Measurements from ENCODE around the gene ITGA4. TPM values are rescaled to one million over a fixed set of nuclear protein-coding genes. Genes with fewer than 3 reads are reported as not detected.

ITGA4 gene
- total and polyA plus RNA-seq, 2 donors (not counting 1 experiment from before 2014, with no cell fraction given): 69.2 to 169 TPM

DNA sequence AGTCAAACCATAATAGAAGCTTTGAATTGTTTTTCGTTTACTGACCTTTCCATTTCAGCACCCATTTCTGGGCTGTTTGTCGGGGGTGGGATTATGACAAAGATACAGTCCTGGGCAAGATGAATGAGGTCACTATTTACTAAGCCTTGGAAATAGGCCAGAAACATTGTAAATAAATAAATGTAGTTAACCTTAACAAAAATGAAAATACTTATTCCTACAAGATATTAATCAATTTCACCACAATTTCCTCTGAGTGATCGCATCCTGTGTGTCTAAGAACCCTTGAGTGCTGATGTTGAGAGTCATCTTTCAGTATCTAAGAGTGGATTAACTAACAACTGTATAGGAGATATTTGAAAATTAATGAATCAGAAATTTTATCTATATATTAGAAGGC, 14.0 kb downstream of the ITGA4 start:
- DNase-seq (no peak), ATAC-seq (ENCODE audit: low read depth) (no peak)
- no peaks in the 10 kb centered on the region for H3K27me3 ChIP-seq (replicated peaks in 1 of 4; ENCODE audit: control extremely low read depth in 1 of 4, control insufficient read depth in 3 of 4, insufficient read depth in 4 of 4, low read length in 3 of 4)
- no peak overlapping the region for H3K9ac ChIP-seq (ENCODE audit: low read length)
- peaks cover 12 to 63% of the 10 kb centered on the region in 2 experiments for H3K36me3 ChIP-seq (replicated peaks in 1 of 2; ENCODE audit: control extremely low read depth in 1 of 2, control insufficient read depth in 1 of 2, extremely low read depth in 1 of 2, insufficient read depth in 2 of 2, low read length in 1 of 2)
- peaks cover 32 to 56% of the 10 kb centered on the region in 2 donors for H3K4me1 ChIP-seq (ENCODE audit: control insufficient read depth in 2 of 2, insufficient read depth in 2 of 2, low read length in 2 of 2)
- peak overlapping the region; percentile 4 for H3K4me2 ChIP-seq (replicated peaks; ENCODE audit: low read depth, low read length, poor library complexity, severe bottlenecking)
- peaks cover 96% of the 10 kb centered on the region for H3K79me2 ChIP-seq (ENCODE audit: control insufficient read depth, insufficient read depth, low read length)
- no peak overlapping the region for H3K4me3 ChIP-seq (ENCODE audit: control extremely low read depth in 1 of 5, extremely low read depth in 1 of 5, insufficient read depth in 1 of 5, low read depth in 2 of 5, low read length in 4 of 5)
- Mint-ChIP-seq H3K27ac (peak overlapping the region; percentile 54), H3K9me3 (ENCODE audit: insufficient read depth) (no peaks in the 10 kb centered on the region), H3K4me3 (no peak overlapping the region), H3K4me1 (peaks cover 72% of the 10 kb centered on the region), H3K27me3 (no peaks in the 10 kb centered on the region)
- no peaks in the 10 kb centered on the region for H3K9me3 ChIP-seq (ENCODE audit: control extremely low read depth in 1 of 3, control insufficient read depth in 2 of 3, insufficient read depth in 1 of 3, low read length in 2 of 3)
- WGBS (ENCODE audit: insufficient coverage): no CpG with 5 or more reads among the region's 3 CpGs
- no peak for TF ChIP-seq CTCF (IDR thresholded peaks at IDR 0.05)
- no peak for TF ChIP-seq EZH2 (IDR thresholded peaks at IDR 0.05; ENCODE audit: borderline replicate concordance, insufficient read depth, low read depth, low read length, poor library complexity, severe bottlenecking)
- ChIA-PET CTCF (interaction anchor here (0.9 to 1.6 kb wide), 5 partner anchors 13 to 366 kb away, joined by 4 to 8 read pairs (median 4); partner anchors contain the start of gene ITGA4), POLR2A (no interaction called here)
- peaks cover 49% of the 10 kb centered on the region for H4K20me1 ChIP-seq (ENCODE audit: control insufficient read depth, insufficient read depth, low read length, poor library complexity, severe bottlenecking)
- peak overlapping the region in 1 of 2 donors; percentile 68 for H3K27ac ChIP-seq (ENCODE audit: low read length in 2 of 2)
- no peak overlapping the region for H2AFZ ChIP-seq (ENCODE audit: insufficient read depth, low read depth, low read length, poor library complexity, severe bottlenecking)
- intact Hi-C loops (cut with micrococcal nuclease): no loop called here

DNA sequence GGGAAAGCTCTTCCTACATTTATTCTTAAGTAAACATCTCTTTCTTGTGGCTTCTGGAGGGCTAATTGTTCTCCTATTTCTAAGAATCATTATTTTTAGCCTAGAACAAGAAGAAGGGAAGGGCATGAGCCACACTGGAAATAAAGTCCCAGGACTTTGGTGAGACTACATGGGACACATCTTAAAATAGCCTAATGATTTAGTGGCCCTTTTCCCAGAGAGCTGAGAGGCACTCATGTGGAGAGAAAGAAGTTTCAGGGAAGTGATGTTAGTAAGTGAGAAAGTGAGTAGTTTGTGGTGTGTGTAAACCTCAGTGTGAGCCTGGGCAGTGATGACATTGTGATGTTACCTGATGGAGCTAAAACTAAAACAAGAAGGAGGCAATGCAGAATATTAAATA, 14.6 kb downstream of the ITGA4 start:
- peaks cover 96% of the 10 kb centered on the region for H3K79me2 ChIP-seq (ENCODE audit: control insufficient read depth, insufficient read depth, low read length)
- no peak for ATAC-seq (ENCODE audit: low read depth)
- H3K9me3 ChIP-seq (ENCODE audit: control extremely low read depth in 1 of 3, control insufficient read depth in 2 of 3, insufficient read depth in 1 of 3, low read length in 2 of 3): no peaks in the 10 kb centered on the region
- Mint-ChIP-seq H3K4me3 (peak overlapping the region; percentile 24), H3K27ac (peak overlapping the region; percentile 74), H3K27me3 (no peaks in the 10 kb centered on the region), H3K4me1 (peaks cover 70% of the 10 kb centered on the region), H3K9me3 (ENCODE audit: insufficient read depth) (no peaks in the 10 kb centered on the region)
- no peak overlapping the region for H2AFZ ChIP-seq (ENCODE audit: insufficient read depth, low read depth, low read length, poor library complexity, severe bottlenecking)
- H3K4me2 ChIP-seq (replicated peaks; ENCODE audit: low read depth, low read length, poor library complexity, severe bottlenecking): peak overlapping the region; percentile 3
- no peak for TF ChIP-seq EZH2 (IDR thresholded peaks at IDR 0.05; ENCODE audit: borderline replicate concordance, insufficient read depth, low read depth, low read length, poor library complexity, severe bottlenecking)
- TF ChIP-seq CTCF (IDR thresholded peaks at IDR 0.05): no peak
- H3K27ac ChIP-seq (ENCODE audit: low read length in 2 of 2): peak overlapping the region in 1 of 2 donors; percentile 68
- intact Hi-C loops (cut with micrococcal nuclease): no loop called here
- H3K27me3 ChIP-seq (replicated peaks in 1 of 4; ENCODE audit: control extremely low read depth in 1 of 4, control insufficient read depth in 3 of 4, insufficient read depth in 4 of 4, low read length in 3 of 4): no peaks in the 10 kb centered on the region
- H3K4me3 ChIP-seq (ENCODE audit: control extremely low read depth in 1 of 5, extremely low read depth in 1 of 5, insufficient read depth in 1 of 5, low read depth in 2 of 5, low read length in 4 of 5): no peak overlapping the region
- no peak for DNase-seq
- peaks cover 54% of the 10 kb centered on the region for H4K20me1 ChIP-seq (ENCODE audit: control insufficient read depth, insufficient read depth, low read length, poor library complexity, severe bottlenecking)
- peaks cover 32 to 54% of the 10 kb centered on the region in 2 donors for H3K4me1 ChIP-seq (ENCODE audit: control insufficient read depth in 2 of 2, insufficient read depth in 2 of 2, low read length in 2 of 2)
- ChIA-PET CTCF (interaction anchor here (1.0 to 1.6 kb wide), 3 partner anchors 13 to 33 kb away, joined by 3 to 8 read pairs (median 4); partner anchors contain the start of gene ITGA4), POLR2A (no interaction called here)
- H3K36me3 ChIP-seq (replicated peaks in 1 of 2; ENCODE audit: control extremely low read depth in 1 of 2, control insufficient read depth in 1 of 2, extremely low read depth in 1 of 2, insufficient read depth in 2 of 2, low read length in 1 of 2): peaks cover 16 to 69% of the 10 kb centered on the region in 2 experiments
- H3K9ac ChIP-seq (ENCODE audit: low read length): peak overlapping the region; percentile 3

All from B cell (primary cell).